K562 (cell line): ENCODE measurements around the gene WDR93. TPM values are rescaled to one million over a fixed set of nuclear protein-coding genes. Genes with fewer than 3 reads are reported as not detected.

Source experiments
- ATF2 ChIP-seq: sonication (generic); formaldehyde crosslinking; IDR thresholded peaks from 2 replicates; pipeline ENCODE4 v1.8.1; 2022; ENCODE audit warnings: missing genetic modification reagents
- C11orf30 ChIP-seq: fragments of 450-650 bp; IDR thresholded peaks from 2 replicates; pipeline ENCODE4 v1.6.1; 2016; ENCODE audit warnings: low read depth, mild to moderate bottlenecking
- CEBPZ ChIP-seq: fragments of 150-350 bp; IDR thresholded peaks from 2 replicates; pipeline ENCODE4 v1.6.1; 2014; ENCODE audit warnings: low read depth, mild to moderate bottlenecking, low read length, borderline replicate concordance
- EGR1 ChIP-seq: fragments of 450-650 bp; conservative IDR thresholded peaks from 2 replicates; pipeline ENCODE4 v1.6.1; 2017; ENCODE audit warnings: mild to moderate bottlenecking
- FOXA1 ChIP-seq: fragments of 450-650 bp; IDR thresholded peaks from 2 replicates; pipeline ENCODE4 v1.6.1; 2016; ENCODE audit warnings: mild to moderate bottlenecking, borderline replicate concordance
- JUND ChIP-seq, 2 experiments: IDR thresholded peaks; 2 replicates in 1 of 2; 3 replicates in 1 of 2; pipeline ENCODE4 v1.6.1; 2011; ENCODE audit warnings: borderline replicate concordance in 2 of 2, low read depth in 2 of 2, low read length in 2 of 2, improper control_type of control experiment in 1 of 2, missing biosample characterization in 1 of 2, missing genetic modification characterization in 1 of 2, missing genetic modification reagents in 1 of 2
- KLF1 ChIP-seq: fragments of 450-650 bp; IDR thresholded peaks from 2 replicates; pipeline ENCODE4 v1.6.1; 2016; ENCODE audit warnings: missing genetic modification characterization, missing compliant biosample characterization
- LCOR ChIP-seq: sonication (generic); formaldehyde crosslinking; IDR thresholded peaks from 2 replicates; pipeline ENCODE4 v1.8.0; 2022; ENCODE audit warnings: mild to moderate bottlenecking, missing genetic modification reagents
- NR0B1 ChIP-seq: fragments of 450-650 bp; IDR thresholded peaks from one replicate; pipeline ENCODE4 v1.6.1; 2018; ENCODE audit warnings: mild to moderate bottlenecking, moderate library complexity; ENCODE audit not compliant: partially characterized antibody
- SIRT6 ChIP-seq: IDR thresholded peaks from one replicate; pipeline ENCODE4 v1.6.1; 2012; ENCODE audit warnings: low read depth, mild to moderate bottlenecking, control low read depth, inconsistent platforms, low read length, moderate library complexity
- SP1 ChIP-seq: sonication (generic); formaldehyde crosslinking; IDR thresholded peaks from 2 replicates; pipeline ENCODE4 v1.8.1; 2022; ENCODE audit warnings: mild to moderate bottlenecking, missing genetic modification reagents
- TAF7 ChIP-seq: fragments of 450-650 bp; IDR thresholded peaks from 2 replicates; pipeline ENCODE4 v1.6.1; 2016; ENCODE audit warnings: missing genetic modification characterization, missing compliant biosample characterization
- TCFL5 ChIP-seq: fragments of 250-450 bp; sonication (Bioruptor Pico); conservative IDR thresholded peaks from 2 replicates; pipeline ENCODE4 v1.6.1; 2021; ENCODE audit warnings: mild to moderate bottlenecking, moderate library complexity, matching md5 sums
- ZBTB33 ChIP-seq: sonication (generic); formaldehyde crosslinking; IDR thresholded peaks from 2 replicates; pipeline ENCODE4 v1.8.1; 2023; ENCODE audit warnings: mild to moderate bottlenecking, missing genetic modification reagents
- ZC3H11A ChIP-seq: IDR thresholded peaks from 2 replicates; pipeline ENCODE4 v1.6.1; 2012; ENCODE audit warnings: low read depth, low read length, improper control_type of control experiment
- ZNF24 ChIP-seq: fragments of 450-650 bp; IDR thresholded peaks from 2 replicates; pipeline ENCODE4 v1.6.1; 2016
- ZNF395 ChIP-seq: fragments of 200-800 bp; sonication (Bioruptor generic); IDR thresholded peaks from 2 replicates; pipeline ENCODE4 v1.6.1; 2017; ENCODE audit warnings: missing genetic modification characterization, missing compliant biosample characterization
- polyA plus RNA-seq, 8 experiments: library from polyadenylated mRNA; depleted of rRNA in 4 of 8; stranded (reverse) in 5 of 8; unstranded in 3 of 8; fragments of >200 nt; fragmentation: Nextera tagmentation in 2 of 8; fragmentation: Illumina TruSeq in 1 of 8; extraction: Ambion mirVana in 2 of 8; extraction: Trizol in 1 of 8; gene quantifications; 2 replicates each; pipeline versions ENCODE4 v1.2.1 to v1.2.3, GENCODE V29; 2011 to 2014; ENCODE audit warnings: inconsistent platforms in 1 of 8, missing spikeins in 1 of 8
- total RNA-seq, 7 experiments: library from RNA; depleted of rRNA in 6 of 7; stranded (reverse); fragments of >200 nt in 6 of 7; fragmentation: Illumina TruSeq in 2 of 7; extraction: Trizol in 2 of 7; gene quantifications; 2 replicates each; pipeline versions ENCODE4 v1.2.1 to v1.2.3, GENCODE V29; 2011 to 2021; ENCODE audit warnings: low replicate concordance in 1 of 7

WDR93 gene
- total and polyA plus RNA-seq, 9 of the 15 experiments (the other 6 are each of a cell fraction or from before 2014, with no cell fraction given): not detected

- no peak for TF ChIP-seq ZNF24
- peak; percentile 52 for TF ChIP-seq SP1 (CRISPR knock-in tag)
- no peak for TF ChIP-seq ATF2
- peak; percentile 45; the same call in 1 of the 2 replicates for TF ChIP-seq ZNF395 (CRISPR knock-in tag)
- TF ChIP-seq ZBTB33 (CRISPR knock-in tag): 0 out of 2 replicates have a peak, but pooled peaks have one; percentile 55
- TF ChIP-seq LCOR (CRISPR knock-in tag): 0 out of 2 replicates have a peak, but pooled peaks have one; percentile 21
- 0 out of 2 replicates have a peak, but pooled peaks have one; percentile 19 for TF ChIP-seq JUND (IDR thresholded peaks at IDR 0.05; ENCODE audit: borderline replicate concordance, low read depth, low read length)
- peak; percentile 22; the same call in 2 of the 3 replicates for TF ChIP-seq JUND (tag; IDR thresholded peaks at IDR 0.05; ENCODE audit: borderline replicate concordance, low read depth, low read length)
- no peak for TF ChIP-seq KLF1 (tag)
- no peak for TF ChIP-seq SIRT6
- no peak for TF ChIP-seq TCFL5 (CRISPR knock-in tag)
- TF ChIP-seq CEBPZ: no peak
- no peak for TF ChIP-seq FOXA1
- TF ChIP-seq NR0B1: no peak
- no peak for TF ChIP-seq TAF7 (tag)
- TF ChIP-seq C11orf30: peak; percentile 14; the same call in 1 of the 2 replicates
- TF ChIP-seq EGR1: no peak
- TF ChIP-seq ZC3H11A: 0 out of 2 replicates have a peak, but pooled peaks have one; percentile 53
These were observed 69.8 kb downstream of the WDR93 start (continued) for GRCh38 chr15:89760303-89761008.
